Lung (tissue), 12 donors: Measurements from ENCODE around the gene TLE4. TPM values are rescaled to one million over a fixed set of nuclear protein-coding genes. Genes with fewer than 3 reads are reported as not detected.

Source experiments
- ATAC-seq: fragments of 200-7000 bp; cut with Tn5 transposase; one replicate; pipeline ENCODE4 v1.9.1; 2020; ENCODE audit warnings: moderate number of reproducible peaks; ENCODE audit not compliant: insufficient read depth, low FRiP score
- DNase-seq, 3 donors: peaks; one replicate each; pipeline ENCODE4 v3.0.0-alpha.2; 2013 to 2017
- H3K27ac ChIP-seq, 2 donors: one replicate each; pipeline ENCODE4 v1.5.1; 2013; ENCODE audit warnings: mild to moderate bottlenecking in 2 of 2, moderate library complexity in 2 of 2, control low read depth in 1 of 2, inconsistent platforms in 1 of 2, low read depth in 1 of 2, low read length in 1 of 2
- H3K27me3 ChIP-seq, 3 donors: one replicate each; pipeline ENCODE4 v1.5.1; 2013; ENCODE audit warnings: low read length in 2 of 3; ENCODE audit not compliant: control insufficient read depth in 3 of 3, insufficient read depth in 3 of 3
- H3K36me3 ChIP-seq, 4 donors: one replicate each; pipeline ENCODE4 v1.5.1; 2013; ENCODE audit warnings: low read length in 4 of 4, mild to moderate bottlenecking in 1 of 4, moderate library complexity in 1 of 4; ENCODE audit not compliant: control insufficient read depth in 4 of 4, insufficient read depth in 4 of 4
- H3K4me1 ChIP-seq, 5 donors: one replicate each; pipeline ENCODE4 v1.5.1; 2013; ENCODE audit warnings: low read length in 5 of 5, mild to moderate bottlenecking in 2 of 5, moderate library complexity in 1 of 5; ENCODE audit not compliant: control insufficient read depth in 5 of 5, insufficient read depth in 5 of 5
- H3K4me3 ChIP-seq: one replicate; pipeline ENCODE4 v1.5.1; 2013; ENCODE audit warnings: mild to moderate bottlenecking, control low read depth, moderate library complexity
- H3K9ac ChIP-seq, 2 donors: one replicate each; pipeline ENCODE4 v1.5.1; 2013; ENCODE audit warnings: low read length in 2 of 2, control low read depth in 1 of 2; ENCODE audit not compliant: insufficient read depth in 1 of 2
- H3K9me3 ChIP-seq, 4 donors: one replicate each; pipeline ENCODE4 v1.5.1; 2013; ENCODE audit warnings: low read length in 3 of 4, mild to moderate bottlenecking in 1 of 4, moderate library complexity in 1 of 4; ENCODE audit not compliant: control insufficient read depth in 4 of 4, insufficient read depth in 3 of 4
- CTCF ChIP-seq: IDR thresholded peaks from 2 replicates; pipeline ENCODE4 v1.5.1; 2012; ENCODE audit warnings: mild to moderate bottlenecking; ENCODE audit errors: control extremely low read depth, extremely low read depth
- WGBS, 2 donors: extraction: QIAGEN DNeasy Blood & Tissue Kit; methylation state at CpG; one replicate each; pipeline ENCODE4 v1.1.7; 2013; 5-methylcytosine and 5-hydroxymethylcytosine counted together
- polyA plus RNA-seq, 2 donors: library from polyadenylated mRNA; stranded (reverse); fragments of 200-250 nt; gene quantifications; one replicate each; pipeline ENCODE4 v1.2.1, GENCODE V29; 2013
- total RNA-seq, 2 donors: library from RNA; depleted of rRNA in 1 of 2; stranded (reverse); fragments of >200 nt in 1 of 2; gene quantifications; one replicate each; pipeline ENCODE4 v1.2.1, GENCODE V29; 2014 to 2021
- donor health status: control.
- donor health status: control.
- donor health status: Bipolar disorder and iron deficiency.
- donor health status: healthy.
- donor health status: DM: yes; HTN: yes; CAD: no.

TLE4 gene
- total and polyA plus RNA-seq, 4 donors, result 6.1 to 44.1 (median 26.3) TPM

GRCh38 chr9:79757074-79757473 lies 185.3 kb downstream of the TLE4 start:
- Histone ChIP-seq H3K27me3 (no peaks in the 10 kb centered on the region), H3K4me1 (peaks cover 0 to 7% (median 0%) of the 10 kb centered on the region in 5 donors), H3K9ac (no peak overlapping the region), H3K27ac (no peak overlapping the region), H3K4me3 (no peak overlapping the region), H3K36me3 (no peaks in the 10 kb centered on the region), H3K9me3 (peaks cover 0 to 4% (median 0%) of the 10 kb centered on the region in 4 donors)
- DNase-seq (no peak), ATAC-seq (no peak)
- no peak for TF ChIP-seq CTCF

- Histone ChIP-seq H3K36me3 (no peaks in the 10 kb centered on the region), H3K9ac (no peak overlapping the region), H3K27me3 (no peaks in the 10 kb centered on the region), H3K27ac (no peak overlapping the region), H3K9me3 (peaks cover 0 to 4% (median 0%) of the 10 kb centered on the region in 4 donors), H3K4me3 (no peak overlapping the region), H3K4me1 (peaks cover 0 to 7% (median 0%) of the 10 kb centered on the region in 5 donors)
- DNase-seq (peak in 1 of 3 donors; percentile 6), ATAC-seq (no peak)
- WGBS, 2 donors, result 56 to 61% methylated on average over 2 of the region's 2 CpGs
- no peak for TF ChIP-seq CTCF
These were observed 186.3 kb downstream of the TLE4 start for GRCh38 chr9:79757881-79758669.

- TF ChIP-seq CTCF, result no peak
- 90 to 100% methylated on average over 1 of the region's 1 CpG for WGBS, 2 donors
These were observed 187.7 kb downstream of the TLE4 start for GRCh38 chr9:79759460-79759859.

More at GRCh38 chr9:79759460-79759859, 187.7 kb downstream of the TLE4 start:
- Histone ChIP-seq H3K27me3 (no peaks in the 10 kb centered on the region), H3K9ac (no peak overlapping the region), H3K36me3 (no peaks in the 10 kb centered on the region), H3K27ac (no peak overlapping the region), H3K4me1 (peaks cover 0 to 19% (median 0%) of the 10 kb centered on the region in 5 donors), H3K9me3 (peaks cover 0 to 4% (median 0%) of the 10 kb centered on the region in 4 donors), H3K4me3 (no peak overlapping the region)
- DNase-seq, result no peak
- no peak for ATAC-seq
